Subcutaneous abdominal adipose tissue (tissue), 5 donors: Measurements from ENCODE around the gene RIMS4.

Experiments
- H3K27ac ChIP-seq: one replicate; pipeline ENCODE4 v1.7.0; 2013; ENCODE audit warnings: low read depth, mild to moderate bottlenecking, inconsistent platforms, low read length, moderate library complexity
- H3K27me3 ChIP-seq, 5 donors: one replicate each; pipeline ENCODE4 v1.7.0; 2013; ENCODE audit warnings: low read length in 5 of 5, inconsistent platforms in 1 of 5; ENCODE audit not compliant: control insufficient read depth in 5 of 5, insufficient read depth in 4 of 5
- H3K36me3 ChIP-seq, 5 donors: one replicate each; pipeline ENCODE4 v1.7.0; 2013; ENCODE audit warnings: low read length in 5 of 5; ENCODE audit not compliant: control insufficient read depth in 5 of 5, insufficient read depth in 5 of 5
- H3K4me1 ChIP-seq, 5 donors: one replicate each; pipeline ENCODE4 v1.7.0; 2013; ENCODE audit warnings: low read length in 5 of 5, mild to moderate bottlenecking in 3 of 5, moderate library complexity in 1 of 5; ENCODE audit not compliant: control insufficient read depth in 5 of 5, insufficient read depth in 5 of 5
- H3K4me3 ChIP-seq, 5 donors: one replicate each; pipeline ENCODE4 v1.7.0; 2013; ENCODE audit warnings: low read length in 5 of 5, low read depth in 1 of 5
- H3K9ac ChIP-seq, 5 donors: one replicate each; pipeline ENCODE4 v1.7.0; 2013; ENCODE audit warnings: low read length in 5 of 5, mild to moderate bottlenecking in 4 of 5, moderate library complexity in 3 of 5
- H3K9me3 ChIP-seq, 5 donors: one replicate each; pipeline ENCODE4 v1.7.0; 2013; ENCODE audit warnings: low read length in 5 of 5; ENCODE audit not compliant: control insufficient read depth in 5 of 5
- donor health status: healthy.
- donor health status: healthy.
- donor health status: healthy.
- donor health status: healthy.
- donor health status: healthy.

The RIMS4 gene

DNA sequence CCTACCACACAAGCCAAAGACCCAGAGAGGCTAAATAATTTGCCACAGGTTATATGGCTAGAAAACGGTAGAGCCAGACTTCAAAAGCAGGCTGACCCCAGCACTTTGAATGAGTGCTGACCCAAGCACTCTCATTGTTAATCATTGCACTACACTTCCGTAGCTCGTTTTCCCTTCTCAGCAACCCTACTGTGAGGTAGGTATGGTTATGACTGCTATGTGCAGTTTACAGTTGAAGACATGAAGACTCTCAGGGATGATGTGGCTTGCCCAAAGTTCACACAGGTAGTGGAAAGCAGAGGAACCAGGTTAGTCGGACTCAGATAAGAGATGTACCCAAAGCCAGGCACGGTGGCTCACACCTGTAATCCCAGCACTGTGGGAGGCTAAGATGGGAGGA lies 33.5 kb upstream of the RIMS4 start:
- H3K9ac ChIP-seq = no peak overlapping the region
- no peaks in the 10 kb centered on the region for H3K36me3 ChIP-seq
- no peaks in the 10 kb centered on the region for H3K4me1 ChIP-seq
- H3K4me3 ChIP-seq = no peak overlapping the region
- no peaks in the 10 kb centered on the region for H3K9me3 ChIP-seq
- H3K27ac ChIP-seq = no peak overlapping the region
- peaks cover 0 to 11% (median 7%) of the 10 kb centered on the region in 5 donors for H3K27me3 ChIP-seq

DNA sequence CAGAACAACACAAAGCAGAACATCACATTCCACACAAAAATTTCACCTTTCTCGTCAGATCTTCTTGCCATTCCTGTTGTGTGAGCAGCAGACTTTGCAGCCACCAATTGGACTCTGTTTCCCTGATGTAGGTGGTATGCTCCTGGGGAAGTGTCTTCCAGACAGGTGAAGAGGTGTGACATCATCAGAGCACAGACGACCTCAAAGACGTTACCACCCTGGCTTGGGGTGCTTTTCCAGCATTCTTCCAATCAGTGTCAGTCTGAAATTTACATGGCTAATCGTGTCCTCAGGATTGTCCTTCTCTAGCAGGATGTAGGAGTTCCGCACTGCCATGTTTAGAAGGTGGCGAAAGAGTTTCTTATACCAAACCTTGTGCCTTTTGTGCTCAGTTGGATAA lies 31.6 kb upstream of the RIMS4 start:
- Histone ChIP-seq H3K9me3 (peaks cover 0 to 2% (median 0%) of the 10 kb centered on the region in 5 donors), H3K36me3 (no peaks in the 10 kb centered on the region), H3K27ac (no peak overlapping the region), H3K4me3 (no peak overlapping the region), H3K4me1 (no peaks in the 10 kb centered on the region), H3K27me3 (peaks cover 5 to 20% (median 8%) of the 10 kb centered on the region in 5 donors), H3K9ac (no peak overlapping the region)

DNA sequence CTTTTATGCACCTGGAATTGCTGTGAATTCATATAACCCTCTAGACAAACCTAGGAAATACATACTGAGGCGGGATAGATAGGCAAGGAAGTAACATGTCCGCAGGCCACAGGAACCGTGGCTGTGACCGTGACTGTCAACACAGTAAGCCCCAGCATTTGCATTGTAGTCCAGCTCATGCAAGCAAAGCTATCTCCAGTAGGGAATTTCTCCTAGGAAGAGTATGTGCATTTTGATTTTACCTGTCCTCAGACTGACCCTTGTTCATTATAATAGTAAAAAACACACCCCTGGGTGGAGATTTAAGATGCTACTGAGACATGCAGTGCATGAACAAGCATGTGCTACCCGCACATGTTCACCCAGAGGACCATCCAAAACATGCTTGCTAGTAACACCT lies 30.5 kb upstream of the RIMS4 start:
- Histone ChIP-seq H3K4me1 (no peaks in the 10 kb centered on the region), H3K9me3 (peaks cover 0 to 2% (median 0%) of the 10 kb centered on the region in 5 donors), H3K27ac (no peak overlapping the region), H3K27me3 (peaks cover 5 to 20% (median 10%) of the 10 kb centered on the region in 5 donors), H3K9ac (no peak overlapping the region), H3K36me3 (no peaks in the 10 kb centered on the region), H3K4me3 (no peak overlapping the region)

DNA sequence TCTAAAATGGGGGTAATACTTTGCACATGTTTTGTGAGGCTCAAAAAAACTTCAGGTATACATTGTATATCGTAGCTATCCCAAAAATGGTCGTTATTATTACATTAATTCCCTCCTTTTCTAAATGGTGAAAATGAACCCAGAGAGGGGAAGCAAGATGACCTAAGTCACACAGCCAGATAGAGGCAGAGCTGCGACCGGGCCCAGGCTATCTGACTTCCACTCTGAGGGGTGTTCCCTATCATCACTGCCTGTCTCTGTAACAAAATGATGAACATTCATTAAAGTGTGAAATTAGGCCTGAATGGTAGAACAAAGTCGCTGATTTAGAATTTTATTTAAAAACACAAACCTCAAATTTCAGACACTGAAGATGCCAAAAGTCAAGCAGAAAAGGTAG lies 29.1 kb upstream of the RIMS4 start:
- H3K27me3 ChIP-seq = peaks cover 5 to 20% (median 10%) of the 10 kb centered on the region in 5 donors

DNA sequence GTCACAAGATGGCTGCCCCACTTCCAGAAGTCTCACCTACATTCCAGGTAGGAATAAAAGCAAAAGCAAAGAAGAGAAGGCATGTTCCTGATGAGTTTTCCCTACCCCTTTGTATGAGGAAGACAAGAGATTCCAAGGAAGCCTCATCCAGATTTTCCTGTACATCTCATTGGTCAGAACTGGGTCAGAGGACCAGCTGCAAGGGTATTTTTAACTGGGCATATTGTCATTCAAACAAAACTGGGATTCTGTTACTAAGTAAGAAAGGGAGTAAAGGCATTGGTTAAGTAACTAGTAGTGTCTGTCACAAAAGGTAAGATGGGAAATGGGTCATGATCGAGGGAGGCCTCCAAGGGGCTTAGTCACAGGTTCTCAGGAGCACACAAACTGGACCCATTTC lies 28.2 kb upstream of the RIMS4 start:
- Histone ChIP-seq H3K9me3 (peaks cover 0 to 2% (median 0%) of the 10 kb centered on the region in 5 donors), H3K9ac (no peak overlapping the region), H3K36me3 (no peaks in the 10 kb centered on the region), H3K4me3 (no peak overlapping the region), H3K27me3 (peaks cover 5 to 20% (median 8%) of the 10 kb centered on the region in 5 donors), H3K27ac (no peak overlapping the region), H3K4me1 (no peaks in the 10 kb centered on the region)

More for the DNA sequence above, 29.1 kb upstream of the RIMS4 start:
- peaks cover 0 to 2% (median 0%) of the 10 kb centered on the region in 5 donors for H3K9me3 ChIP-seq
- no peak overlapping the region for H3K4me3 ChIP-seq
- H3K27ac ChIP-seq = no peak overlapping the region
- no peaks in the 10 kb centered on the region for H3K4me1 ChIP-seq
- H3K9ac ChIP-seq = no peak overlapping the region
- no peaks in the 10 kb centered on the region for H3K36me3 ChIP-seq

DNA sequence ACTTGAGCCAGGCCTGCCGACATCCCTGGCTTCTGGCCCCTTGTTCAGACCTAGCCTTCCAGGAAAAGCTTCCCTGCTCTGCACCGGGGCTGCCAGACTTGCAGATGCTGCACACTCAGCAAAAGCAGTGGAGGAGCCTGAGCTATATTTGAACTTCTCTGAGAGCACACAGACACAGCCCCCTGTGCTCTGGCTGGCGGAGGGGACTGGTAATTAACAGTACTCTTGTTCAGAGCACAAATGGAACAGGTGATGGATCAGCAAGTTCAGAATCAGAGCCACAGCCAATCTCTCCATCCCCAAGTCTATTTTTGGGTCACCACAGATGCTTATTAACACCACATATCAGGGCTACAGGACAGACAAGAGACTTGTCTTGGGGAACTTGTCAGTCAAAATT lies 27.6 kb upstream of the RIMS4 start:
- Histone ChIP-seq H3K9ac (no peak overlapping the region), H3K36me3 (no peaks in the 10 kb centered on the region), H3K9me3 (peaks cover 0 to 4% (median 0%) of the 10 kb centered on the region in 5 donors), H3K27ac (no peak overlapping the region), H3K4me1 (no peaks in the 10 kb centered on the region), H3K4me3 (no peak overlapping the region), H3K27me3 (peaks cover 5 to 20% (median 8%) of the 10 kb centered on the region in 5 donors)

DNA sequence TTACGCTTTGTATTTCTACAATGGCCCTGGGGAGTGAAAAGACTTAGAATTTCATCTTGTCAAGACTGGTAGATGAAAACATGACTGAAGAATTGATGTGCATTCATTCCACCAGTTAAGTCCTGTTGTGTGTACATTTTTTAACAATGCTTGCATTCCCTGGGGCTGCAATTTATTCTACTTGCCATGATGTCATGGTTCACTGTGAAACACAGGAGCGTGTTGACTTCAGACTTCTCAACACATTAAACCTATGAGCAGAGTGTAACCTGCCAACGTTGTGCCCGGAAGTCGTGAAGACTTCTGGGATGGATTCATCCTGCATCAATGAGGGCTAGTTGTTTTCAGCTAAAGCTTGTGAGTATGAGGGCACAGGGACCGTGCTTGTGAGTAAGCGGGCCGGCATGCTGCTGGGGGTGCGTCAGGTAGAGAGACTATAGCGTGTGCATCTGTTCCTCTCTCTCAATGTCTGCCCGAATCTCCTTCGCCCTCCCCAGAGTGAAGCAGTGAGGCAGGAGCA lies 26.3 kb upstream of the RIMS4 start:
- no peak overlapping the region for H3K9ac ChIP-seq
- no peaks in the 10 kb centered on the region for H3K4me1 ChIP-seq
- H3K36me3 ChIP-seq = no peaks in the 10 kb centered on the region
- H3K27ac ChIP-seq = no peak overlapping the region
- H3K9me3 ChIP-seq = peaks cover 0 to 4% (median 0%) of the 10 kb centered on the region in 5 donors
- H3K4me3 ChIP-seq = no peak overlapping the region
- peaks cover 4 to 15% (median 7%) of the 10 kb centered on the region in 5 donors for H3K27me3 ChIP-seq

DNA sequence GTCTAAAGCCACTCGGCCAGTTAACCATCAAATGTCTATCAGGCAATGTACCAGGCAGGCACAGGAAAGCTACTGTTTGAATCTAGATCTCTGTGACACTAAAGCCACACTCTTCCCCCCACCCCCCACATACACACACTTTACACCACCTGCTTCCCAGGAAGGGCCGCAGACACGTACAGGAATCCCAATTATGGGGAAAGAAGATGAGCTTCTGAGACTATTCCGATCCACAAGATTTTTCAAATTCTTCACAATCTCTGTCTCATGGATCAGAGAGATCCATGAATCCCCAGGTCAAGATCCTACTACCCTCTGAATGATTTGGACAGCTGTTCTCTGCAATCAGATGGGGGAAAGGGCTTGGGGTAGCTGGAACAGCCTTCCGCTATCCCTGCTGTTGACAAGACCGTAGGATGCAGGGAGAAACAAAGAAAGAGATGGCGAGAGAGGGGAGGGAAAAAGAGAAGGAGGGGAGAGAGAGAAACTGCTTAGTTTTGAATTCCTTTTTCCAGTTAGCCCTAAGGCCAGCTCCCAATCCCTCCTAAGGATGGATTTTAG lies 25.4 kb upstream of the RIMS4 start:
- peaks cover 4 to 14% (median 7%) of the 10 kb centered on the region in 5 donors for H3K27me3 ChIP-seq
- no peaks in the 10 kb centered on the region for H3K36me3 ChIP-seq
- no peak overlapping the region for H3K9ac ChIP-seq
- H3K4me3 ChIP-seq = no peak overlapping the region
- peaks cover 0 to 6% (median 3%) of the 10 kb centered on the region in 5 donors for H3K9me3 ChIP-seq
- H3K4me1 ChIP-seq = no peaks in the 10 kb centered on the region
- H3K27ac ChIP-seq = no peak overlapping the region

DNA sequence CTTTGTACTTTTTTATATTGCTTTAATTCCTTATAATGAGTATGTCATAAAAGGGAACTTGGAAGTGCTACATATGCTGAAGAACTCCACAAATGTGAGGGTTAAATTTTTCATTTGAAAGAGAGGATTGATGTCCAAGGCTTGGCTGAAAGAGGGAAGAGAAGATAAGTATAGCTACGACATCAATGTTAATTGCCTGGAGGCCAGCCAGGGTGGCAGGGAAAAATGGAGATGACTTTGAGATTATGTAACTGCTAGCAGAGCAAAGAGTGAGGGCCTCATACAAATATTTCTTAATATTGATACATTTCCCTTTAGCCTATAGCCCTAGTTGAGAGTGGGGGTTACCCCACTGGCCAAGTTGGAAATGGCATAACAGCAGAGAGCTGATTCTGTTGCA lies 24.8 kb upstream of the RIMS4 start:
- Histone ChIP-seq H3K36me3 (no peaks in the 10 kb centered on the region), H3K27ac (no peak overlapping the region), H3K9ac (no peak overlapping the region), H3K4me3 (no peak overlapping the region), H3K9me3 (peaks cover 3 to 10% (median 5%) of the 10 kb centered on the region in 5 donors), H3K4me1 (no peaks in the 10 kb centered on the region), H3K27me3 (peaks cover 4 to 14% (median 7%) of the 10 kb centered on the region in 5 donors)

DNA sequence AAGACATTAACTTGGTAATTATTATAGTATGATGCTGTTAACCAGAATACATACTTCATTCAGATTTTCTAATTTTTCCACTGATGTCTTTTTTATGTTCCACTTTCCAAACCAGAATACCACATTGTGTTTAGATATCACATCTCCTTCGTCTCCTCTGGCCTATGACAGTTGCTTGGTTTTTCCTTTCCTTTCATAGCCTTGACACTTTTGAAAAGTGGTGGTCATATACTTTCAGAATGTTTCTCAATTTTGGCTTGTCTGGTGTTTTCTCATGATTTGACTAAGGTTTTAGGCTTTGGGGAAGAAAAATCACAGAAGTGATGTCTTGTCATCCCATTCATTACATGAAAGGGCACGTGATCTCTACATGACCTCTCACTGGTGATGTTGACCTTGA lies 24.3 kb upstream of the RIMS4 start:
- Histone ChIP-seq H3K27ac (no peak overlapping the region), H3K36me3 (no peaks in the 10 kb centered on the region), H3K9ac (no peak overlapping the region), H3K4me3 (no peak overlapping the region), H3K9me3 (peaks cover 3 to 10% (median 5%) of the 10 kb centered on the region in 5 donors), H3K4me1 (no peaks in the 10 kb centered on the region), H3K27me3 (peaks cover 4 to 14% (median 7%) of the 10 kb centered on the region in 5 donors)
